CD4-positive, alpha-beta T cell treated with Interferon alpha-2 for 1 hour (primary cell): ENCODE data around the gene ZNF28.
"Not testable (repeated sequence)": the region's sequence is repeated elsewhere in the genome, so short reads cannot be mapped to it uniquely, and the experiment has no call there.

Source experiments
- DNase-seq, 2 donors: peaks; one replicate each; pipeline ENCODE4 v3.0.0-alpha.2; 2020 to 2022

ZNF28 gene

GRCh38 chr19:52821204-52821960, at the start of gene ZNF28:
ZNF28 (minus strand) TSS chr19:52821633; CDS start chr19:52817958, 3,675 bp downstream.
- peak; percentile 80 to 81 for DNase-seq

- not testable (repeated sequence) for DNase-seq
Measured at GRCh38 chr19:52868031-52868430, 46.6 kb upstream of the ZNF28 start.

GRCh38 chr19:52857378-52858191, 36.2 kb upstream of the ZNF28 start, which contains the start of gene ZNF468:
ZNF468 (minus strand) TSS chr19:52857619; CDS start chr19:52854272, 3,347 bp downstream.
- DNase-seq: peak; percentile 75 to 76

- DNase-seq: not testable (repeated sequence)
Measured at GRCh38 chr19:52856540-52857377, 35.3 kb upstream of the ZNF28 start.

GRCh38 chr19:52847352-52847751, 25.9 kb upstream of the ZNF28 start:
- DNase-seq: not testable (repeated sequence)

GRCh38 chr19:52840825-52841465, 19.5 kb upstream of the ZNF28 start:
- not testable (repeated sequence) for DNase-seq

GRCh38 chr19:52834289-52834688, 12.9 kb upstream of the ZNF28 start:
- not testable (repeated sequence) for DNase-seq

GRCh38 chr19:52833541-52833940, 12.1 kb upstream of the ZNF28 start:
- DNase-seq: peak; percentile 24 to 42

GRCh38 chr19:52829866-52830265, 8.4 kb upstream of the ZNF28 start:
- DNase-seq: not testable (repeated sequence)

- DNase-seq: no peak
Measured at GRCh38 chr19:52825765-52826164, 4.3 kb upstream of the ZNF28 start.

- DNase-seq: no peak
Measured at GRCh38 chr19:52823676-52824075, 2.2 kb upstream of the ZNF28 start.

- DNase-seq: peak; percentile 9 to 12
Measured at GRCh38 chr19:52820472-52821203, 795 bp downstream of the ZNF28 start.

- no peak for DNase-seq
Measured at GRCh38 chr19:52809801-52810200, 11.6 kb downstream of the ZNF28 start.

- DNase-seq: not testable (repeated sequence)
Measured at GRCh38 chr19:52799950-52800640, 21.3 kb downstream of the ZNF28 start.

- no peak for DNase-seq
Measured at GRCh38 chr19:52789440-52789839, 32.0 kb downstream of the ZNF28 start.

- DNase-seq: peak; percentile 76 to 81
Measured at GRCh38 chr19:52786464-52787354, 34.7 kb downstream of the ZNF28 start, which contains the start of gene ZNF600. ZNF600 (minus strand) TSS chr19:52786791; CDS start chr19:52778888, 7,903 bp downstream.

GRCh38 chr19:52786078-52786463, 35.4 kb downstream of the ZNF28 start:
- DNase-seq: no peak

- no peak for DNase-seq
Measured at GRCh38 chr19:52785506-52785905, 35.9 kb downstream of the ZNF28 start.

GRCh38 chr19:52782864-52783263, 38.6 kb downstream of the ZNF28 start:
- not testable (repeated sequence) for DNase-seq

GRCh38 chr19:52778811-52779210, 42.6 kb downstream of the ZNF28 start:
- DNase-seq: peak; percentile 24 to 46
